Stimulated activated CD8-positive, alpha-beta memory T cell treated with anti-CD3 and anti-CD28 coated beads, Interleukin-15, amount 100 ng/mL, for 24 hours (primary cell): Measurements from ENCODE around the gene CHRNE.
"Not testable (repeated sequence)": the region's sequence is repeated elsewhere in the genome, so short reads cannot be mapped to it uniquely, and the experiment has no call there.

ENCODE experiments used
- DNase-seq: peaks from one replicate; pipeline ENCODE4 v3.0.0-alpha.2; 2020; ENCODE audit warnings: low read depth

CHRNE gene

GRCh38 chr17:4887581-4887980 lies 15.3 kb downstream of the CHRNE start:
- no peak for DNase-seq

GRCh38 chr17:4886830-4887229 lies 16.1 kb downstream of the CHRNE start:
- DNase-seq: no peak

GRCh38 chr17:4884489-4884888 lies 18.4 kb downstream of the CHRNE start:
- no peak for DNase-seq

- no peak for DNase-seq
These were observed 20.9 kb downstream of the CHRNE start for GRCh38 chr17:4881761-4882555.

GRCh38 chr17:4880857-4881256 lies 22.0 kb downstream of the CHRNE start:
- no peak for DNase-seq

- no peak for DNase-seq
These were observed 23.3 kb downstream of the CHRNE start for GRCh38 chr17:4879601-4880000.

GRCh38 chr17:4877089-4877488 lies 25.8 kb downstream of the CHRNE start:
- DNase-seq: no peak

- no peak for DNase-seq
These were observed 30.1 kb downstream of the CHRNE start for GRCh38 chr17:4872786-4873185.

GRCh38 chr17:4870855-4871254 lies 32.0 kb downstream of the CHRNE start:
- no peak for DNase-seq

- DNase-seq: not testable (repeated sequence)
These were observed 33.6 kb downstream of the CHRNE start for GRCh38 chr17:4869058-4869998.

GRCh38 chr17:4867535-4867934 lies 35.4 kb downstream of the CHRNE start:
- DNase-seq: not testable (repeated sequence)

GRCh38 chr17:4863321-4863720 lies 39.6 kb downstream of the CHRNE start:
- no peak for DNase-seq

GRCh38 chr17:4862720-4863119 lies 40.2 kb downstream of the CHRNE start:
- DNase-seq: no peak

- no peak for DNase-seq
These were observed 41.8 kb downstream of the CHRNE start for GRCh38 chr17:4861052-4861451.

GRCh38 chr17:4860651-4861050 lies 42.2 kb downstream of the CHRNE start:
- DNase-seq: no peak

GRCh38 chr17:4859816-4860625 lies 42.9 kb downstream of the CHRNE start:
- no peak for DNase-seq

- no peak for DNase-seq
These were observed 44.0 kb downstream of the CHRNE start for GRCh38 chr17:4858882-4859260.

- DNase-seq: no peak
These were observed 44.6 kb downstream of the CHRNE start for GRCh38 chr17:4858068-4858881.

- DNase-seq: not testable (repeated sequence)
These were observed 45.6 kb downstream of the CHRNE start for GRCh38 chr17:4857347-4857746.

- DNase-seq: no peak
These were observed 46.0 kb downstream of the CHRNE start for GRCh38 chr17:4856937-4857314.

- no peak for DNase-seq
These were observed 46.5 kb downstream of the CHRNE start for GRCh38 chr17:4856271-4856936.
